ENCODE measurements around the gene SART3. TPM values are rescaled to one million over a fixed set of nuclear protein-coding genes. Genes with fewer than 3 reads are reported as not detected.
A peak's percentile ranks its signal among the peaks of the same experiment; 100 is the strongest.

The SART3 gene
- total and polyA plus RNA-seq, 10 of the 15 experiments (the other 5 are each of a cell fraction or from before 2014, with no cell fraction given): 8.8 to 179 (median 54.9) TPM

DNA sequence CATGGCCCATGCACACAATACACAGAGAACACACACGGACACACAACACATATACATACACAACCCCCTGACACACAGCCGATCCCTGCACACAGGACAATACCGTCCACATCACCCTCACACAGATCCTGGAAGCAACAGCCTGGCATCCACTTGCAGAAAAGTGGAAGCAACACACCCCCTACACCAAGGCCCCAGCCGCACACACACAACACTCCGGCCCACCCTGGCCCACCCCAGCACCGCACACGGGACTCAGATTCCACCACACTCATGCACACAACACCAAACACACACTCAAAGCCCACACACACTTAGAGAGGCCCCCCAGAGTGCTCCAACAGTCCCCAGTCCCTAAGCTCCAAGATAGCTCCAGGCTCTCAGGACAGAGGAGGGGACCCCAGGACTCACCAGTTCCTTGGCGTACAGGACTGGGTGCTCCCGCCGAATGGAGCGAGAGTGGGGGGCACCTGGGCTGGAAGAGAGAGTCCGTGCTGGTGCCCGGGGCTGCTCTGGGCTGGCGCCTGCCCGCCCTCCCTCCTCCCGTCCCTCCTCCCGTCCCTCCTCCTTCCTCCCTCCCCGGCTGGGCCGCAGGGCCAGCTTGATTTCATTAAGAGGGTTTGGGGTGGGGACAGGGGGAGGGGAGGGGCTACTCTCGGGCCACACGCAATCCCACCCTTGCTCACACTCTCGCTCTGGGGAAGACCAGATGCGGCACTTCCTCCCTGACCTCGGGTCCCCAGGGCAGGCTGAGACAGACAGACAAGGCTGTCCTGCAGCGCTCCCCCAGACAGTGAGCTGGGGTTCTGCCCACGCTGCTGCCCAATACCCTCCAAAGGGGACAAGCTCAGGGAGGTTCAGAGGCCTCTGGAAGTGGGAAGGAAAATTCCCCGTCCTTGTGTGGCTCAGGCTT, 36.8 kb upstream of the SART3 start, which contains the start of gene TMEM119:
Gene TMEM119 (minus strand): TSS at position 526 of the 913 bp plus-strand sequence. CDS start 5,701 bp downstream, outside the sequence.
- Histone ChIP-seq H3K9me3 (replicated peaks; ENCODE audit: control insufficient read depth, insufficient read depth, low read length) (no peaks in the 10 kb centered on the region), H3K9ac (ENCODE audit: control insufficient read depth, insufficient read depth, low read length) (no peak within 1 kb of the TSS), H3K27ac (ENCODE audit: control insufficient read depth, insufficient read depth) (no peak within 1 kb of the TSS), H3K4me1 (ENCODE audit: control insufficient read depth, insufficient read depth, low read length) (no peaks in the 10 kb centered on the region), H3K27me3 (replicated peaks in 1 of 2; ENCODE audit: control insufficient read depth in 2 of 2, insufficient read depth in 2 of 2, low read length in 1 of 2) (no peaks in the 10 kb centered on the region), H4K20me1 (ENCODE audit: control insufficient read depth, insufficient read depth) (no peaks in the 10 kb centered on the region), H3K79me2 (ENCODE audit: control insufficient read depth, insufficient read depth, low read length) (no peaks in the 10 kb centered on the region), H3K4me2 (ENCODE audit: control insufficient read depth, insufficient read depth) (no peak within 1 kb of the TSS), H2AFZ (ENCODE audit: control insufficient read depth, low read depth, low read length) (no peak within 1 kb of the TSS), H3K36me3 (ENCODE audit: control insufficient read depth in 2 of 2, insufficient read depth in 2 of 2, low read length in 1 of 2) (no peaks in the 10 kb centered on the region), H3K4me3 (no peak within 1 kb of the TSS)
- ATAC-seq (peak; percentile 55), DNase-seq (ENCODE audit: low read depth, low spot score) (no peak), FAIRE-seq (no peak)
- POLR2A ChIA-PET: interaction anchor here (0.5 kb wide), 1 partner anchor 25 kb away, joined by 4 read pairs; no protein-coding TSS in a partner anchor
- WGBS (ENCODE audit: insufficient coverage, insufficient replicate concordance, low lambda C conversion rate, missing lambda C conversion rate): 37% methylated on average over 19 of the region's 27 CpGs
- CTCF ChIA-PET: interaction anchor here (1.0 to 1.2 kb wide), 2 partner anchors 19 to 25 kb away, joined by 3 to 4 read pairs; no protein-coding TSS in a partner anchor
- intact Hi-C loops (cut with micrococcal nuclease; ENCODE audit: unreplicated experiment) (no loop called here), in situ Hi-C loops (cut with MboI) (no loop called here)
- RAD21 ChIA-PET (ENCODE audit: unreplicated experiment): interaction anchor here (0.6 kb wide), 1 partner anchor 15 kb away, joined by 3 read pairs; no protein-coding TSS in a partner anchor
- SMC1A ChIA-PET (ENCODE audit: uncharacterized antibody, unreplicated experiment): interaction anchor here (0.9 to 1.0 kb wide), 2 partner anchors 20 to 22 kb away, joined by 4 to 5 read pairs; no protein-coding TSS in a partner anchor
- peak; percentile 52; the same call in 1 of the 2 replicates for TF ChIP-seq SPI1 (IDR thresholded peaks at IDR 0.05; ENCODE audit: borderline replicate concordance, insufficient read depth, low read depth, low read length)
- no peak for TF ChIP-seq NFYA (IDR thresholded peaks at IDR 0.05; ENCODE audit: borderline replicate concordance, low read depth, low read length)
- TF ChIP-seq NFXL1 (IDR thresholded peaks at IDR 0.05; ENCODE audit: borderline replicate concordance): peak; percentile 89
- no TSS peak for BruUV-seq (replicated peaks)

DNA sequence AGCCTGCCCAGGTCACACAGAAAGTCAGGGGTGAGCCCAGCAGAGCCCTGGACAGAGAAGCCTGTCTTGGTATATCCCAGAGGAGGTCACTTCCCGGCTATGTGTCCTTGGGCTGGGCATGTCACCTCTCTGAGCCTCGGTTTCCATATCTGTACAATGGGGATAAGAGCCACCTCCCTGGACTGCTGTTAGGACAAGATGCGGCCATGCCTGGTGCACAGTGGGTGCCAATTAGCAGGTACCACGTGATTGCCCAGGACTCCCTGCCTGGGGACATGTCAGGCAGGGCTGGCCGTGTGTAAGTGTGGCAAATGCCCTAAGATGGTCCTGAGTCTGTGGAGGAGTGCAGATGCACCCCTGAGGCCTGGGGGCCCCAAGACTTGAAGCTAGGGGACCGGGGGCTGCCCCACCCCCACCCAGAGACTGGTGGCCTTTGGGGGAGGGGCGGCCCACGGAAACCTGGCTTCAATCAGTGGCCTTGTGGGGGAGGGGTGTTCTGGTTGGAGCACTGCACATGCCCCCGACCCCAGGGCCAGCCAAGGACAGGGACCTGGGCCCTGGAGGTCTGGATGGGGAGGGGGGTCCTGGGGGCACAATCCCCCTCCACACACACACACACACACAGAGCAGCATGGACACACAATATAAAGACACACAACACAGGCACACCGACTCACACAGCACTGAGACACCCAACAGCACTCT, 36.0 kb upstream of the SART3 start:
- ChIA-PET SMC1A (ENCODE audit: uncharacterized antibody, unreplicated experiment) (no interaction called here), CTCF (no interaction called here), POLR2A (no interaction called here), RAD21 (ENCODE audit: unreplicated experiment) (no interaction called here)
- in situ Hi-C loops (cut with MboI): no loop called here
- TF ChIP-seq, protein P1, sequence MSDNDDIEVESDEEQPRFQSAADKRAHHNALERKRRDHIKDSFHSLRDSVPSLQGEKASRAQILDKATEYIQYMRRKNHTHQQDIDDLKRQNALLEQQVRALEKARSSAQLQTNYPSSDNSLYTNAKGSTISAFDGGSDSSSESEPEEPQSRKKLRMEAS (IDR thresholded peaks at IDR 0.05; ENCODE audit: low read depth, low read length): no peak
- TF ChIP-seq, protein P2, sequence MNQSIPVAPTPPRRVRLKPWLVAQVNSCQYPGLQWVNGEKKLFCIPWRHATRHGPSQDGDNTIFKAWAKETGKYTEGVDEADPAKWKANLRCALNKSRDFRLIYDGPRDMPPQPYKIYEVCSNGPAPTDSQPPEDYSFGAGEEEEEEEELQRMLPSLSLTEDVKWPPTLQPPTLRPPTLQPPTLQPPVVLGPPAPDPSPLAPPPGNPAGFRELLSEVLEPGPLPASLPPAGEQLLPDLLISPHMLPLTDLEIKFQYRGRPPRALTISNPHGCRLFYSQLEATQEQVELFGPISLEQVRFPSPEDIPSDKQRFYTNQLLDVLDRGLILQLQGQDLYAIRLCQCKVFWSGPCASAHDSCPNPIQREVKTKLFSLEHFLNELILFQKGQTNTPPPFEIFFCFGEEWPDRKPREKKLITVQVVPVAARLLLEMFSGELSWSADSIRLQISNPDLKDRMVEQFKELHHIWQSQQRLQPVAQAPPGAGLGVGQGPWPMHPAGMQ (IDR thresholded peaks at IDR 0.05; ENCODE audit: borderline replicate concordance): no peak
- no TSS peak for BruUV-seq (replicated peaks)
- H3K4me3 ChIP-seq: no peak overlapping the region
- 43% methylated on average over 10 of the region's 10 CpGs for WGBS (ENCODE audit: insufficient coverage, insufficient replicate concordance, low lambda C conversion rate, missing lambda C conversion rate)
- no peaks in the 10 kb centered on the region for H3K4me1 ChIP-seq (ENCODE audit: control insufficient read depth, insufficient read depth, low read length)
- ATAC-seq (no peak), FAIRE-seq (no peak), DNase-seq (ENCODE audit: low read depth, low spot score) (no peak)
- H3K27me3 ChIP-seq (replicated peaks in 1 of 2; ENCODE audit: control insufficient read depth in 2 of 2, insufficient read depth in 2 of 2, low read length in 1 of 2): no peaks in the 10 kb centered on the region
- no peak overlapping the region for H3K27ac ChIP-seq (ENCODE audit: control insufficient read depth, insufficient read depth)
- H3K9me3 ChIP-seq (replicated peaks; ENCODE audit: control insufficient read depth, insufficient read depth, low read length): no peaks in the 10 kb centered on the region
- H3K36me3 ChIP-seq (ENCODE audit: control insufficient read depth in 2 of 2, insufficient read depth in 2 of 2, low read length in 1 of 2): no peaks in the 10 kb centered on the region
- H4K20me1 ChIP-seq (ENCODE audit: control insufficient read depth, insufficient read depth): no peaks in the 10 kb centered on the region
- H2AFZ ChIP-seq (ENCODE audit: control insufficient read depth, low read depth, low read length): no peak overlapping the region
- no peaks in the 10 kb centered on the region for H3K79me2 ChIP-seq (ENCODE audit: control insufficient read depth, insufficient read depth, low read length)
- H3K9ac ChIP-seq (ENCODE audit: control insufficient read depth, insufficient read depth, low read length): no peak overlapping the region
- no peak overlapping the region for H3K4me2 ChIP-seq (ENCODE audit: control insufficient read depth, insufficient read depth)
- intact Hi-C loops (cut with micrococcal nuclease; ENCODE audit: unreplicated experiment): no loop called here

Data from GM12878 (cell line).